Subcutaneous adipose tissue (tissue), 4 donors: Measurements from ENCODE around the gene DPH3. TPM values are rescaled to one million over a fixed set of nuclear protein-coding genes. Genes with fewer than 3 reads are reported as not detected.

Experiments used
- CTCF ChIP-seq: fragments of 450-650 bp; IDR thresholded peaks from one replicate; pipeline ENCODE4 v1.5.1; 2016; ENCODE audit warnings: low read depth, mild to moderate bottlenecking, control low read depth, antibody characterized with exemption, moderate library complexity
- total RNA-seq, 4 donors: library from RNA; depleted of rRNA; stranded (reverse); fragments of >200 nt; gene quantifications; one replicate each; pipeline ENCODE4 v1.1.0, GENCODE V29; 2016

Gene DPH3
- total RNA-seq, 4 donors from 2014 or later = 22.0 to 68.5 (median 32.9) TPM

DNA sequence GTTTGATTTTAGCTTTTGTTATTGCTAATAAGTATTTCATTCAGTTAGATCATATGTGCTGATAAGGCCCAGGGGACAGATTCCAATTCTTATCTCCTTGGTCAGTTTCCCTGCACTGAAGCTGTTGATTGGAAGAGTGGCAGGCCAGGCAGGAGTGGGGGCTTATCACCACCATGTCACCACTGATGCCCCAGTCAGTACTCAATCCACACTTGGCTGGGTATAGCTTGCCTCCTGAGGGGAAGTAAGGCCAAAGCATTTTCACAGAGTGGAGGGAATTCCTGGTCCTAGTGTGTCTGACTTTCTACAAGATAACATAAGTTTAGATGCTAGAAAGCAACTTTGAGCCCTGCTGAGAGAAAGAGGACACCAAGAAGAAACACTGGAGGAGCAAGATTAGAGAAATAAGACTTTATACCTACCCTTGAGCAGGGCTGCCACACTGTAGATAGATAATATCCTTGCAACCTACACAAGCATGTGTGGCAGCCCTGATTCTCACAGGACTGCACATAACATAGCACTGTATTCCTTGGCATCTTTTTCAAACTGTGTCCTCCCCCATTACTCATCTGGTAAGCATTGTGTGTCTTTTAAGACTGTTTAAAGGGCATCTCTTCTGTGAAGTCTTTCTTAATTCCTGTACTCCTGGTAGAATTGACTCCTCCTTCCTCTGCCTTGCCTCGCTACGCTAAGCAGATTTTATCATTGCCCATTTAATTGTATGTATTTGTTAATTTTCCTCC, 24.6 kb upstream of the DPH3 start:
- TF ChIP-seq CTCF = no peak

DNA sequence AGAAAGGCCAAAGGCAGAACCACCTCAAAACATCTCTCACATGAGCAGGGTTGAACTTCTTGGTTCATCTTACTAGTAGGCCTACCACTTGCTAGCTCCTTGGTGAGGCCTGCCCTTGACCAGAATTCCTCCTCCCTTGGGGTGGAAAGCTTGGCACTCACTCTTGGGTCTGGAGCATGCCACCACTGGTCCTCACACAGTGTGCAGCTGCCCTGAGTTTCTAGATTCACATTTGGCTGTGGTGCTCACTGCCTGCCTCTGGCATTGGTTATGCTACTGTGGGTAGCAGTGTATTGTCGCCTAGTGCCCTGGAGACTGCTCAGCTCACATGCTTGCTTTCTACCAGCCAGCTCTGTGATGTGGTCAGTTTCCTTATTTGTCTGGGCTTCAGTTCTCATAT, 23.9 kb upstream of the DPH3 start:
- no peak for TF ChIP-seq CTCF

DNA sequence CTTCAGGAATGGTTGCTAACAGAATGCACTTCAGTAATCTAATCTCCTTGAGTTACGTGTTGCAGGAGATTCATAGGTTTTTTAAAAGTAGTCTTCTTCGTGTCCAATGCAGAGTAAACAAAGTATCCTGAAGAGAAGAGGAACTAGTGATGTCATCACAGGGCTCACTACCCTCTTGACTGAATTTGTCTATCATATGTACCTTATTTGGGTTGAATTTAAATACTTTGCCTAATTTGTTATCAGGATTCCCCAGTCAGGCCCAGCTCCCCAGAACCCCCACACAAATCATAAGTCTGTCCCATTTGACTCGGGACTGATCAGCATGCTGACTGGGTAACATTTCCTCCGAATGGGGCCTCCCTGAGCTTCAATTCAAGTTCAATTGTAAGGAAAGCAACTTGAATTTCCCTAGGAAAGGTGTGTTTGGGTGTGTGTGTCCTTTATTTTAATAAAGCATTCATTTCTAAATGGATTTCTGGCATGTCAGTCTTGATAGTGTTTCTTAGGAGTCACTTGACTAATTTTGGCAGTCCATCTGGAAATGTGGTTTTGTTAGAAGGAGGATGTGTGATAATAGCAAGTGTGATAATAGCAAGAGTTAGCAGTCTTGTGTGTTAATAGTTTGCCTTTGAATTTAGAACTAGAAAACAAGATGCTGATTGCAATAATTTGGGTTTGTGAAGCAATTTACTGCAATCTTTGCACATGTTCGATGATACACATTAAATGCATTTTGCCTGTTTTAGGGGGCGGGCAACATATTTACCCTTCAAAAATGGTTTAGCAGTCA, 22.2 kb upstream of the DPH3 start:
- TF ChIP-seq CTCF = no peak

DNA sequence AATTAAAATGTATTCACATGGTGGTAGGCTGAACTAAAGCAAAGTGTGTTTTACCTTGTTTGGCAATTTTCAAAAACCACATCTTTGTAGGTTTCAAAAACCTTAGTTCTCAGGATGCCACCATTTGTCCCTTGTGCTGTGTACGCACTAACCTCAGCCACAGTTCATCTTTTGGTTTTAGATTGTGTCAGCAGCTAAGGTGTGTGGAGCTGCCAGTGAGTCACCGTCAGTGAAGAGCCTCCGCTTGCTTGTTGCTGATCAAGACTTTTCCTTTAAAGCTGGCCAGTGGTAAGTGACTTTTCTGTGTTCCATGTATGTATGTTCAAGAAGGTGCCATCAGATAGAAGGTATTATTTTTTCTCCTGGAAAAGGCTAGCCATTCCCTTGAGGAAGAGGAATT, 21.4 kb upstream of the DPH3 start:
- no peak for TF ChIP-seq CTCF

DNA sequence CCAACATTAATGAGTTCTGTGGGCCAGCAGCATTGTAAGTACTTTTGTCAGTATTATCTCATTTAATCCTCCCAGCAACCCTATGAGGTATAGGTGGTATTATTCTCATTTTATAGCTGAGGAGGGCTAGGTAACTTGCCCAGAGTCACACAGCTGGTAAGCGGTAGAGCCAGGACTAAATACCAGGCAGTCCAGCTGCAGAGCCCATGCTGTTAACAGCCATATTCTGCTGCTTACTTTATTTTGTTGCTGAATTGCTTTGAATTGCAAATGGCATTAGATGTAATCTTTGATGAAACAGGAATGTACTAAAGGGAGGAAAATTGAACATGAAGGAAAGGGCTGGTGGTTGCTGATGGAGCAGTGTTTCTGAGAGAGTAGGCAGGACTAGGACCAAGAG, 19.9 kb upstream of the DPH3 start:
- no peak for TF ChIP-seq CTCF

GRCh38 chr3:16280671-16281070, 15.9 kb upstream of the DPH3 start:
- TF ChIP-seq CTCF = no peak

DNA sequence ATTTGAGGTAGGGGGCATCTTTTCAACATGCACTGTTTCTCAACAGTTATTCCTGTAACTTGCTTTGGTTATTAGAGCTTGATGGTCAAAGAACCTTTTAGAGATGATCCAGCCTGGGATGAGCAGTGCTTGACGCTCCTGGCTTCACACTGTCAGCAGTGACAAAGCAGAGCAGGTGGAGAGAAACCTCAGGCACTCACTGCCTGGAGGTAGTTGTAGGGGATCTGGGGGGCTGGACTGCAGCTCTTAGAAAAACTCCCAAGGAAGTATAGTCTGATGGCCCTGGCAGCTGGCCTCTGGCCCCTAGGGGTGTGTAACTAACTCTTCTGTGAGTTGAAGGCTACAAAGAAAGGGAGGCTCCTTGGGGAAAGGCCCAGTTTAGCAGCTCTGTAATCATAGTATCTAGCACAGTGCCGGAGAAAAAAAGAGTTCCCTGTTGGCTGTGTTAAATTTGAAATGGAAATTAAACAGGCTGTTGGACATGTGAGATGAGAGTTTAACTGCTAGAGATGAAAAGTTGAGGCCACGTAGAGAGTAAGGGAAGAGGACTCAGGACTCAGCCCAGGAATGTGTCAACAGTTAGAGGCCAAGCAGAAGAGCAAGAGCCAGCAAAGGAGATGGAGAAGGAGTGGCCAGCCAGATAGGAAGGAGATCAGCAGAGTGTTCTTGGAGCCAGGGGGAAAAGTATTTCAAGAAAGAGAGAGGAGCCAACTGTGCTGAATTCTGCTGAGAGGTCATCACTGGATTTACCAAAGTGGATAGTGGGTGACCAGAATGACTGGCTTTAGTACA, 14.5 kb upstream of the DPH3 start:
- no peak for TF ChIP-seq CTCF
